ENCODE data around the gene ECHS1.

- TF ChIP-seq ELF4 (IDR thresholded peaks at IDR 0.05): no peak
- no peak for TF ChIP-seq PKNOX1 (IDR thresholded peaks at IDR 0.05)
- TF ChIP-seq BHLHE40 (IDR thresholded peaks at IDR 0.05; ENCODE audit: borderline replicate concordance): no peak
- no peak for TF ChIP-seq FOXK2 (IDR thresholded peaks at IDR 0.05)
- TF ChIP-seq FOXM1 (IDR thresholded peaks at IDR 0.05; ENCODE audit: borderline replicate concordance): no peak
- TF ChIP-seq SUZ12 (IDR thresholded peaks at IDR 0.05): no peak
- no peak for TF ChIP-seq FOXA1 (IDR thresholded peaks at IDR 0.05)
- no peak for TF ChIP-seq NFRKB (IDR thresholded peaks at IDR 0.05)
- no peak for TF ChIP-seq HDGF (IDR thresholded peaks at IDR 0.05; ENCODE audit: borderline replicate concordance)
- TF ChIP-seq ZNF384 (IDR thresholded peaks at IDR 0.05): no peak
- no peak for TF ChIP-seq CTBP1 (IDR thresholded peaks at IDR 0.05; ENCODE audit: borderline replicate concordance)
These were observed 13.6 kb downstream of the ECHS1 start for GRCh38 chr10:133359554-133359971.

Data from HEK293T (cell line).